ENCODE data around the gene EHMT1.
"Not testable (repeated sequence)": the region's sequence is repeated elsewhere in the genome, so short reads cannot be mapped to it uniquely, and the experiment has no call there.

The EHMT1 gene

GRCh38 chr9:137615387-137615871 lies 3.4 kb upstream of the EHMT1 start:
- no peak for DNase-seq

GRCh38 chr9:137619240-137620047 lies 639 bp downstream of the EHMT1 start:
- DNase-seq = no peak

- no peak for DNase-seq
Measured at GRCh38 chr9:137620048-137620405, 1.2 kb downstream of the EHMT1 start.

- DNase-seq = no peak
Measured at GRCh38 chr9:137620581-137620980, 1.8 kb downstream of the EHMT1 start.

- no peak for DNase-seq
Measured at GRCh38 chr9:137621131-137621757, 2.4 kb downstream of the EHMT1 start.

- not testable (repeated sequence) for DNase-seq
Measured at GRCh38 chr9:137622211-137622610, 3.4 kb downstream of the EHMT1 start.

GRCh38 chr9:137626464-137626863 lies 7.7 kb downstream of the EHMT1 start:
- no peak for DNase-seq

GRCh38 chr9:137627406-137627805 lies 8.6 kb downstream of the EHMT1 start:
- DNase-seq = not testable (repeated sequence)

GRCh38 chr9:137630126-137630525 lies 11.3 kb downstream of the EHMT1 start:
- DNase-seq = no peak

- DNase-seq = no peak
Measured at GRCh38 chr9:137630679-137631078, 11.9 kb downstream of the EHMT1 start.

GRCh38 chr9:137631345-137632229 lies 12.8 kb downstream of the EHMT1 start:
- no peak for DNase-seq

- DNase-seq = no peak
Measured at GRCh38 chr9:137632230-137633161, 13.7 kb downstream of the EHMT1 start.

- no peak for DNase-seq
Measured at GRCh38 chr9:137634016-137634415, 15.2 kb downstream of the EHMT1 start.

GRCh38 chr9:137638680-137639079 lies 19.9 kb downstream of the EHMT1 start:
- DNase-seq = no peak

- DNase-seq = no peak
Measured at GRCh38 chr9:137639303-137640051, 20.7 kb downstream of the EHMT1 start.

GRCh38 chr9:137640862-137641261 lies 22.1 kb downstream of the EHMT1 start:
- DNase-seq = no peak

GRCh38 chr9:137642118-137642601 lies 23.4 kb downstream of the EHMT1 start:
- DNase-seq = no peak

GRCh38 chr9:137642892-137643291 lies 24.1 kb downstream of the EHMT1 start:
- DNase-seq = no peak

GRCh38 chr9:137643921-137644320 lies 25.1 kb downstream of the EHMT1 start:
- DNase-seq = no peak

GRCh38 chr9:137645211-137645610 lies 26.4 kb downstream of the EHMT1 start:
- DNase-seq = no peak

GRCh38 chr9:137646341-137646740 lies 27.5 kb downstream of the EHMT1 start:
- DNase-seq = no peak

Measured in activated naive CD4-positive, alpha-beta T cell (primary cell).